Neuron (in vitro differentiated cells): ENCODE data around the gene MKNK1.

Experiments
- H2AFZ ChIP-seq: one replicate; pipeline ENCODE4 v1.6.1; 2013; ENCODE audit warnings: low read depth, mild to moderate bottlenecking, inconsistent platforms, low read length, moderate library complexity
- H3K27me3 ChIP-seq: one replicate; pipeline ENCODE4 v1.6.1; 2013; ENCODE audit warnings: low read length; ENCODE audit not compliant: insufficient read depth
- H3K36me3 ChIP-seq: one replicate; pipeline ENCODE4 v1.6.1; 2013; ENCODE audit warnings: low read length; ENCODE audit not compliant: insufficient read depth
- H3K4me1 ChIP-seq: one replicate; pipeline ENCODE4 v1.6.1; 2013; ENCODE audit warnings: low read length; ENCODE audit not compliant: insufficient read depth
- H3K4me3 ChIP-seq: 2 replicates; pipeline ENCODE4 v1.5.1; 2013; ENCODE audit warnings: mild to moderate bottlenecking, low read length, moderate library complexity
- H3K9me3 ChIP-seq: one replicate; pipeline ENCODE4 v1.6.1; 2013; ENCODE audit warnings: low read length

MKNK1 gene

GRCh38 chr1:46547481-46548383 is 56.3 kb downstream of the MKNK1 start:
- peaks cover 5% of the 10 kb centered on the region for H3K9me3 ChIP-seq
- peaks cover 51% of the 10 kb centered on the region for H3K27me3 ChIP-seq
- H3K36me3 ChIP-seq: no peaks in the 10 kb centered on the region
- no peak overlapping the region for H2AFZ ChIP-seq
- H3K4me1 ChIP-seq: peaks cover 17% of the 10 kb centered on the region
- H3K4me3 ChIP-seq: no peak overlapping the region

- peaks cover 5% of the 10 kb centered on the region for H3K9me3 ChIP-seq
- no peak overlapping the region for H3K4me3 ChIP-seq
- H3K27me3 ChIP-seq: peaks cover 64% of the 10 kb centered on the region
- no peak overlapping the region for H2AFZ ChIP-seq
- H3K36me3 ChIP-seq: no peaks in the 10 kb centered on the region
- H3K4me1 ChIP-seq: peaks cover 17% of the 10 kb centered on the region
Observed at GRCh38 chr1:46546210-46546609, 57.9 kb downstream of the MKNK1 start.

GRCh38 chr1:46545784-46546183 is 58.3 kb downstream of the MKNK1 start:
- H3K27me3 ChIP-seq: peaks cover 68% of the 10 kb centered on the region
- H3K4me3 ChIP-seq: no peak overlapping the region
- no peak overlapping the region for H2AFZ ChIP-seq
- H3K4me1 ChIP-seq: peaks cover 17% of the 10 kb centered on the region
- H3K36me3 ChIP-seq: no peaks in the 10 kb centered on the region
- H3K9me3 ChIP-seq: peaks cover 5% of the 10 kb centered on the region

- Histone ChIP-seq H3K9me3 (peaks cover 5% of the 10 kb centered on the region), H2AFZ (no peak overlapping the region), H3K36me3 (no peaks in the 10 kb centered on the region), H3K4me3 (no peak overlapping the region), H3K4me1 (peaks cover 7% of the 10 kb centered on the region), H3K27me3 (peaks cover 78% of the 10 kb centered on the region)
Observed at GRCh38 chr1:46544561-46545240, 59.4 kb downstream of the MKNK1 start.

- H3K4me1 ChIP-seq: no peaks in the 10 kb centered on the region
- peaks cover 83% of the 10 kb centered on the region for H3K27me3 ChIP-seq
- peaks cover 5% of the 10 kb centered on the region for H3K9me3 ChIP-seq
- H3K4me3 ChIP-seq: no peak overlapping the region
- H2AFZ ChIP-seq: no peak overlapping the region
- H3K36me3 ChIP-seq: no peaks in the 10 kb centered on the region
Observed at GRCh38 chr1:46543761-46544560, 60.1 kb downstream of the MKNK1 start.

- peaks cover 83% of the 10 kb centered on the region for H3K27me3 ChIP-seq
- H3K4me1 ChIP-seq: no peaks in the 10 kb centered on the region
- H2AFZ ChIP-seq: no peak overlapping the region
- no peaks in the 10 kb centered on the region for H3K36me3 ChIP-seq
- peaks cover 5% of the 10 kb centered on the region for H3K9me3 ChIP-seq
- no peak overlapping the region for H3K4me3 ChIP-seq
Observed at GRCh38 chr1:46543382-46543760, 60.7 kb downstream of the MKNK1 start.

GRCh38 chr1:46539972-46540371 is 64.1 kb downstream of the MKNK1 start:
- peaks cover 59% of the 10 kb centered on the region for H3K27me3 ChIP-seq
- no peak overlapping the region for H2AFZ ChIP-seq
- H3K4me1 ChIP-seq: no peaks in the 10 kb centered on the region
- no peak overlapping the region for H3K4me3 ChIP-seq
- no peaks in the 10 kb centered on the region for H3K36me3 ChIP-seq
- peaks cover 5% of the 10 kb centered on the region for H3K9me3 ChIP-seq

GRCh38 chr1:46538147-46538546 is 65.9 kb downstream of the MKNK1 start:
- Histone ChIP-seq H2AFZ (no peak overlapping the region), H3K4me3 (no peak overlapping the region), H3K27me3 (peaks cover 57% of the 10 kb centered on the region), H3K36me3 (no peaks in the 10 kb centered on the region), H3K9me3 (no peaks in the 10 kb centered on the region), H3K4me1 (no peaks in the 10 kb centered on the region)

- no peaks in the 10 kb centered on the region for H3K36me3 ChIP-seq
- no peak overlapping the region for H2AFZ ChIP-seq
- no peaks in the 10 kb centered on the region for H3K4me1 ChIP-seq
- no peaks in the 10 kb centered on the region for H3K9me3 ChIP-seq
- H3K27me3 ChIP-seq: peaks cover 52% of the 10 kb centered on the region
- H3K4me3 ChIP-seq: no peak overlapping the region
Observed at GRCh38 chr1:46537651-46538050, 66.4 kb downstream of the MKNK1 start.

GRCh38 chr1:46536527-46536926 is 67.5 kb downstream of the MKNK1 start:
- H3K4me3 ChIP-seq: no peak overlapping the region
- H3K4me1 ChIP-seq: no peaks in the 10 kb centered on the region
- H3K9me3 ChIP-seq: no peaks in the 10 kb centered on the region
- peaks cover 53% of the 10 kb centered on the region for H3K27me3 ChIP-seq
- H2AFZ ChIP-seq: no peak overlapping the region
- no peaks in the 10 kb centered on the region for H3K36me3 ChIP-seq

- H3K36me3 ChIP-seq: no peaks in the 10 kb centered on the region
- H3K9me3 ChIP-seq: no peaks in the 10 kb centered on the region
- H2AFZ ChIP-seq: no peak overlapping the region
- H3K4me3 ChIP-seq: no peak overlapping the region
- H3K27me3 ChIP-seq: peaks cover 53% of the 10 kb centered on the region
- no peaks in the 10 kb centered on the region for H3K4me1 ChIP-seq
Observed at GRCh38 chr1:46535063-46535462, 69.0 kb downstream of the MKNK1 start.

- H3K27me3 ChIP-seq: peaks cover 59% of the 10 kb centered on the region
- H3K4me1 ChIP-seq: no peaks in the 10 kb centered on the region
- no peaks in the 10 kb centered on the region for H3K9me3 ChIP-seq
- peak overlapping the region; percentile 26 for H2AFZ ChIP-seq
- H3K36me3 ChIP-seq: no peaks in the 10 kb centered on the region
- H3K4me3 ChIP-seq: peak overlapping the region; percentile 26
Observed at GRCh38 chr1:46533179-46533864, 70.7 kb downstream of the MKNK1 start.
